ENCODE results near the gene TMEM9B.

GRCh38 chr11:8927233-8927632, 37.0 kb downstream of the TMEM9B start:
- TF ChIP-seq, protein P1, sequence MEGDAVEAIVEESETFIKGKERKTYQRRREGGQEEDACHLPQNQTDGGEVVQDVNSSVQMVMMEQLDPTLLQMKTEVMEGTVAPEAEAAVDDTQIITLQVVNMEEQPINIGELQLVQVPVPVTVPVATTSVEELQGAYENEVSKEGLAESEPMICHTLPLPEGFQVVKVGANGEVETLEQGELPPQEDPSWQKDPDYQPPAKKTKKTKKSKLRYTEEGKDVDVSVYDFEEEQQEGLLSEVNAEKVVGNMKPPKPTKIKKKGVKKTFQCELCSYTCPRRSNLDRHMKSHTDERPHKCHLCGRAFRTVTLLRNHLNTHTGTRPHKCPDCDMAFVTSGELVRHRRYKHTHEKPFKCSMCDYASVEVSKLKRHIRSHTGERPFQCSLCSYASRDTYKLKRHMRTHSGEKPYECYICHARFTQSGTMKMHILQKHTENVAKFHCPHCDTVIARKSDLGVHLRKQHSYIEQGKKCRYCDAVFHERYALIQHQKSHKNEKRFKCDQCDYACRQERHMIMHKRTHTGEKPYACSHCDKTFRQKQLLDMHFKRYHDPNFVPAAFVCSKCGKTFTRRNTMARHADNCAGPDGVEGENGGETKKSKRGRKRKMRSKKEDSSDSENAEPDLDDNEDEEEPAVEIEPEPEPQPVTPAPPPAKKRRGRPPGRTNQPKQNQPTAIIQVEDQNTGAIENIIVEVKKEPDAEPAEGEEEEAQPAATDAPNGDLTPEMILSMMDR (IDR thresholded peaks at IDR 0.05): no peak
- no peak for TF ChIP-seq POLR2A (IDR thresholded peaks at IDR 0.05)
